Duodenal mucosa (tissue), 2 donors: ENCODE measurements around the gene APP.

Experiments used
- H3K27ac ChIP-seq: one replicate; pipeline ENCODE4 v1.7.0; 2013; ENCODE audit warnings: low read depth, low read length
- H3K27me3 ChIP-seq, 2 donors: one replicate each; pipeline ENCODE4 v1.7.0; 2013; ENCODE audit warnings: low read length in 2 of 2, control low read depth in 1 of 2; ENCODE audit not compliant: insufficient read depth in 2 of 2, control insufficient read depth in 1 of 2
- H3K36me3 ChIP-seq, 2 donors: one replicate each; pipeline ENCODE4 v1.7.0; 2013; ENCODE audit warnings: low read length in 2 of 2, control low read depth in 1 of 2; ENCODE audit not compliant: insufficient read depth in 2 of 2, control insufficient read depth in 1 of 2
- H3K4me1 ChIP-seq, 2 donors: one replicate each; pipeline ENCODE4 v1.7.0; 2013; ENCODE audit warnings: low read length in 2 of 2, control low read depth in 1 of 2; ENCODE audit not compliant: insufficient read depth in 2 of 2, control insufficient read depth in 1 of 2
- H3K4me3 ChIP-seq, 2 donors: one replicate each; pipeline ENCODE4 v1.7.0; 2013; ENCODE audit warnings: low read length in 2 of 2, low read depth in 1 of 2
- H3K9ac ChIP-seq, 2 donors: one replicate each; pipeline ENCODE4 v1.7.0; 2013; ENCODE audit warnings: low read length in 2 of 2, low read depth in 1 of 2
- H3K9me3 ChIP-seq, 2 donors: one replicate each; pipeline ENCODE4 v1.7.0; 2013; ENCODE audit warnings: low read length in 2 of 2, control low read depth in 1 of 2; ENCODE audit not compliant: control insufficient read depth in 1 of 2

APP gene

DNA sequence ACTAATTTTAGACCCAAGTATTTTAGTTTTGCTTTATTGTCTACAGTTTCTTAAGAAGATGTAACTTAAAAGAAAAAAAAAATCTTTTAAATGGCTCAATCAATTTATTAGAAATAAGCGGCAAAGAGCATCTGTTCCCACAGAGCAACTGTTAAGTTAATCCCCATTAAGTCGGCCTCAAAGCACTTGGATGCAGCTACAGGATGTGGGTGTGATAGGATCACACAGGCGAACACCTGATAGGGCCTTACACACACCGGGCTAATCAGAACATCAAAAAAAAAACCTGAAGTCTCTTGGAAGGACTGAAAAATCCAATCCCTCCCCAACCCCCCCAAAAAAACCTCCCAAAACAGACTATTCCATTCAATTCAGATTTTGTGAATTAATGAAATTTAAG lies 23.0 kb downstream of the APP start:
- H3K27ac ChIP-seq = no peak overlapping the region
- no peak overlapping the region for H3K4me3 ChIP-seq
- H3K9ac ChIP-seq = no peak overlapping the region
- no peaks in the 10 kb centered on the region for H3K9me3 ChIP-seq
- no peaks in the 10 kb centered on the region for H3K36me3 ChIP-seq
- H3K27me3 ChIP-seq = no peaks in the 10 kb centered on the region
- peaks cover 0 to 6% of the 10 kb centered on the region in 2 donors for H3K4me1 ChIP-seq

- Histone ChIP-seq H3K27me3 (no peaks in the 10 kb centered on the region), H3K36me3 (peaks cover 3% of the 10 kb centered on the region in 2 donors), H3K4me3 (no peak overlapping the region), H3K9ac (no peak overlapping the region), H3K27ac (no peak overlapping the region), H3K9me3 (no peaks in the 10 kb centered on the region), H3K4me1 (peaks cover 0 to 6% of the 10 kb centered on the region in 2 donors)
Observed at GRCh38 chr21:26146681-26147080, 23.9 kb downstream of the APP start.

DNA sequence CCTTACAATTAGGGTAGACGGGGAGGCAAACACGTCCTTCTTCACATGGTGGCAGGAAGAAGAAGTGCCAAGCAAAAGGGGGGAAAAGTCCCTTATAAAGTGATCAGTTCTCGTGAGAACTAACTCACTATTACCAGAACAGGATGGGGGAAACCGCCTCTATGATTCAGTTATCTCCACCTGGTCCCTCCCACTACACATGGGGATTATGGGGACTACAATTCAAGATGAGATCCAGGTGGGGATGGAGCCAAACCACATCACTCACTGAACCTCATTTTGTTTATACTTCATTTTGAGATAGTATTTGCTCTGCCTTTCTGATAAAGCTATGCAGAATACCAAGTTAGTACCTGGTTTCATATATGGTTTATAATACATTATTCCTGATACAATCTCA lies 26.5 kb downstream of the APP start:
- Histone ChIP-seq H3K4me3 (no peak overlapping the region), H3K27ac (no peak overlapping the region), H3K27me3 (no peaks in the 10 kb centered on the region), H3K9me3 (no peaks in the 10 kb centered on the region), H3K9ac (no peak overlapping the region), H3K4me1 (peaks cover 0 to 10% of the 10 kb centered on the region in 2 donors), H3K36me3 (peaks cover 3% of the 10 kb centered on the region in 2 donors)

DNA sequence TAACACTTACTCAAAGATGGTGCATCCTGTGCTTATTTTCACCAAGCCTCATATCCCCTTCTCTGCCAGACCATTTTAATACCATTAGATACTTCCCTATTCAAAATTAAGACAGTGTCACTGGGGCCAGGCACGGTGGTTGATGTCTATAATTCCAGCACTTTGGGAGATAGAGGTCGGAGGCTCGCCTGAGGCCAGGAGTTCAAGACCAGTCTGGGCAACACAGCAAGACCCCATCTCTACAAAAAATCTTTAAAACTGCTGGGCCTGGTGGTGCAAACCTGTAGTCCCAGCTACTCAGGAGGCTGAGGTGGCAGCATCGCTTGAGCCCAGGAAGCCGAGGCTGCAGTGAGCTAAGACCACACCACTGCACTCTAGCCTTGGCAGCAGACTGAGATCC lies 28.2 kb downstream of the APP start:
- H3K9me3 ChIP-seq = no peaks in the 10 kb centered on the region
- H3K4me3 ChIP-seq = no peak overlapping the region
- H3K9ac ChIP-seq = no peak overlapping the region
- H3K27ac ChIP-seq = no peak overlapping the region
- peaks cover 3% of the 10 kb centered on the region in 2 donors for H3K36me3 ChIP-seq
- no peaks in the 10 kb centered on the region for H3K27me3 ChIP-seq
- H3K4me1 ChIP-seq = peaks cover 0 to 7% of the 10 kb centered on the region in 2 donors

- no peak overlapping the region for H3K27ac ChIP-seq
- H3K27me3 ChIP-seq = no peaks in the 10 kb centered on the region
- no peaks in the 10 kb centered on the region for H3K9me3 ChIP-seq
- peaks cover 3% of the 10 kb centered on the region in 2 donors for H3K36me3 ChIP-seq
- no peak overlapping the region for H3K4me3 ChIP-seq
- no peak overlapping the region for H3K9ac ChIP-seq
- peaks cover 3 to 7% of the 10 kb centered on the region in 2 donors for H3K4me1 ChIP-seq
Observed at GRCh38 chr21:26140926-26141325, 29.6 kb downstream of the APP start.

GRCh38 chr21:26140164-26140579 lies 30.4 kb downstream of the APP start:
- Histone ChIP-seq H3K36me3 (peaks cover 3% of the 10 kb centered on the region in 2 donors), H3K27ac (no peak overlapping the region), H3K9ac (no peak overlapping the region), H3K27me3 (no peaks in the 10 kb centered on the region), H3K4me1 (peaks cover 3 to 7% of the 10 kb centered on the region in 2 donors), H3K9me3 (no peaks in the 10 kb centered on the region), H3K4me3 (no peak overlapping the region)

- H3K27me3 ChIP-seq = no peaks in the 10 kb centered on the region
- H3K36me3 ChIP-seq = peaks cover 3% of the 10 kb centered on the region in 2 donors
- H3K27ac ChIP-seq = no peak overlapping the region
- H3K9ac ChIP-seq = no peak overlapping the region
- no peaks in the 10 kb centered on the region for H3K9me3 ChIP-seq
- no peak overlapping the region for H3K4me3 ChIP-seq
- H3K4me1 ChIP-seq = peaks cover 3 to 7% of the 10 kb centered on the region in 2 donors
Observed at GRCh38 chr21:26138615-26139257, 31.8 kb downstream of the APP start.

GRCh38 chr21:26137379-26138060 lies 33.0 kb downstream of the APP start:
- Histone ChIP-seq H3K27ac (no peak overlapping the region), H3K4me1 (peaks cover 3 to 7% of the 10 kb centered on the region in 2 donors), H3K9me3 (no peaks in the 10 kb centered on the region)

DNA sequence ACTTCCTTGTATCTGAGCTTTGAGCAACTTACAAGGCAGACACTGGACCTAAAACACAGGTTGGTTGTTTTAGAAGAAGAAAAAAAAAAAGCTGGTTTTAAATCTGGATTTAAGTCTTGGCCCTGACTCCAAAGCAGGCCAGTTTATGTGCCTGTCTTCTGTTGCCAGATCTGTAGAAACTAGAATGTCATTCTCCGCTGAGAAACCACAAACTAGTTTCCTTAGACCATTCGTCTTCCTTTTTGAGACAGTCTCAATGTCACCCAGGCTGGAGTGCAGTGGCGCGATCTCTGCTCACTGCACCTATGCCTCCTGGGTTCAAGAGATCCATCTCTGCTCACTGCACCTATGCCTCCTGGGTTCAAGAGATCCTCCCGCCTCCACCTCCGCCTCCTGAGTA lies 33.9 kb downstream of the APP start:
- no peak overlapping the region for H3K9ac ChIP-seq
- H3K36me3 ChIP-seq = no peaks in the 10 kb centered on the region
- H3K27ac ChIP-seq = no peak overlapping the region
- no peaks in the 10 kb centered on the region for H3K27me3 ChIP-seq
- H3K4me3 ChIP-seq = no peak overlapping the region
- H3K9me3 ChIP-seq = no peaks in the 10 kb centered on the region
- peaks cover 3 to 7% of the 10 kb centered on the region in 2 donors for H3K4me1 ChIP-seq

More at GRCh38 chr21:26137379-26138060, 33.0 kb downstream of the APP start:
- H3K4me3 ChIP-seq = no peak overlapping the region
- H3K9ac ChIP-seq = no peak overlapping the region
- peaks cover 3% of the 10 kb centered on the region in 2 donors for H3K36me3 ChIP-seq
- no peaks in the 10 kb centered on the region for H3K27me3 ChIP-seq

DNA sequence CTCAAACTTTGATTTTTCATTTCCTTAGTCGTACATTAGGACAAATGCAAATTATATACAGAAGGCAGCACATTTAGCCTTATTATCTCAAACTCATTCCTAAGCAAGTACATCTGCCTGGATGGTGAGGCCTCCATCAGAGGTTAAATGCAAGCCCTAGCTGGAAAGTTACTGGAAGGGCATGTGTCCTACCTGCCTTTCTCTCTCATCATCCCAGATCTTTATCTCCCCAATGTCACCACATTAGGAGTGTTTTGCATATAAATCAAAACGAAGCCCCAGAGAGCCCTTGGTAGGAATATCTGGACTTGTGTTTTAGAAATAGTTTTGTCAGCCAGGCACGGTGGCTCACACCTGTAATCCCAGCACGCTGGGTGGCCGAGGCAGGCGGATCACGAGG lies 35.0 kb downstream of the APP start:
- no peak overlapping the region for H3K4me3 ChIP-seq
- peaks cover 3 to 7% of the 10 kb centered on the region in 2 donors for H3K4me1 ChIP-seq
- H3K27me3 ChIP-seq = no peaks in the 10 kb centered on the region
- no peak overlapping the region for H3K9ac ChIP-seq
- no peaks in the 10 kb centered on the region for H3K9me3 ChIP-seq
- no peak overlapping the region for H3K27ac ChIP-seq
- H3K36me3 ChIP-seq = no peaks in the 10 kb centered on the region
